BLaER1 (cell line): ENCODE data around the gene STXBP5.

Experiments used
- H3K27ac ChIP-seq: shearing (Covaris generic); formaldehyde crosslinking; 2 replicates; pipeline ENCODE4 v1.8.1; 2022
- H3K27me3 ChIP-seq: shearing (Covaris generic); formaldehyde crosslinking; 2 replicates; pipeline ENCODE4 v1.8.1; 2022
- H3K36me3 ChIP-seq: shearing (Covaris generic); formaldehyde crosslinking; 2 replicates; pipeline ENCODE4 v1.8.1; 2022
- H3K4me1 ChIP-seq: shearing (Covaris generic); formaldehyde crosslinking; 2 replicates; pipeline ENCODE4 v1.8.1; 2022
- H3K4me2 ChIP-seq: shearing (Covaris generic); formaldehyde crosslinking; 2 replicates; pipeline ENCODE4 v1.8.1; 2022
- H3K4me3 ChIP-seq: shearing (Covaris generic); formaldehyde crosslinking; 2 replicates; pipeline ENCODE4 v1.8.1; 2022
- H3K9ac ChIP-seq: shearing (Covaris generic); formaldehyde crosslinking; 2 replicates; pipeline ENCODE4 v1.8.1; 2022
- H3K9me3 ChIP-seq: shearing (Covaris generic); formaldehyde crosslinking; 2 replicates; pipeline ENCODE4 v1.8.1; 2022
- H4K20me1 ChIP-seq: shearing (Covaris generic); formaldehyde crosslinking; 2 replicates; pipeline ENCODE4 v1.8.1; 2022
- Cebpa-rat ChIP-seq: shearing (Covaris generic); IDR thresholded peaks from 2 replicates; pipeline ENCODE4 v1.8.1; 2022

Gene STXBP5

GRCh38 chr6:147384737-147385710, 180.8 kb downstream of the STXBP5 start:
- Histone ChIP-seq H3K4me3 (no peak overlapping the region), H3K4me1 (no peaks in the 10 kb centered on the region), H3K27ac (no peak overlapping the region), H4K20me1 (no peaks in the 10 kb centered on the region), H3K9ac (no peak overlapping the region), H3K27me3 (no peaks in the 10 kb centered on the region), H3K36me3 (peaks cover 18% of the 10 kb centered on the region), H3K4me2 (no peak overlapping the region), H3K9me3 (peaks cover 11% of the 10 kb centered on the region)
- no peak for TF ChIP-seq Cebpa-rat

DNA sequence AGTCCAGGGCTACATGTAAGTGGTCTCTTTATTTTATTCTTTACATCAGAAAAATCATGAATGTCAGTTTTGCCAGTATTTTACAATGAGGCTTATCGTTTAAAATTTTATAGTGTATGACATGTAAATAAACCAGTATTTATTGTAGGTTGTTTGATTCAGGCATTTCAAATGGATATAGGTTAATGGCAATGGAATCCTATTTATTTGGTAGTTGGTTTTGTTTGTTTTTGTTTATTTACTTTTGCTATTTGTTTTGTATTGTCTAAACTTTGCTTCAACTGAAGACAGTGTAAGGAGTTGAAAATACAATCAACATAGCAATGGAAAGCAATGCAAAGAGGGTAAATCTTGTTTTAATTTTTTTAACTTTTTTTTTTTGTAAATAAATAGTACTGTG, 185.2 kb downstream of the STXBP5 start:
- no peak overlapping the region for H3K4me3 ChIP-seq
- H3K4me1 ChIP-seq = no peaks in the 10 kb centered on the region
- no peaks in the 10 kb centered on the region for H4K20me1 ChIP-seq
- no peak overlapping the region for H3K4me2 ChIP-seq
- H3K27ac ChIP-seq = no peak overlapping the region
- H3K27me3 ChIP-seq = no peaks in the 10 kb centered on the region
- no peak overlapping the region for H3K9ac ChIP-seq
- no peak for TF ChIP-seq Cebpa-rat
- H3K36me3 ChIP-seq = 0 out of 2 replicates have a peak, but pooled peaks cover 5% of the 10 kb centered on the region
- H3K9me3 ChIP-seq = no peaks in the 10 kb centered on the region

- Histone ChIP-seq H3K4me3 (no peak overlapping the region), H3K9me3 (no peaks in the 10 kb centered on the region), H4K20me1 (no peaks in the 10 kb centered on the region), H3K4me2 (no peak overlapping the region), H3K9ac (no peak overlapping the region), H3K27me3 (no peaks in the 10 kb centered on the region), H3K36me3 (no peaks in the 10 kb centered on the region), H3K4me1 (no peaks in the 10 kb centered on the region), H3K27ac (no peak overlapping the region)
- no peak for TF ChIP-seq Cebpa-rat
Measured at GRCh38 chr6:147390909-147391536, 186.8 kb downstream of the STXBP5 start.

DNA sequence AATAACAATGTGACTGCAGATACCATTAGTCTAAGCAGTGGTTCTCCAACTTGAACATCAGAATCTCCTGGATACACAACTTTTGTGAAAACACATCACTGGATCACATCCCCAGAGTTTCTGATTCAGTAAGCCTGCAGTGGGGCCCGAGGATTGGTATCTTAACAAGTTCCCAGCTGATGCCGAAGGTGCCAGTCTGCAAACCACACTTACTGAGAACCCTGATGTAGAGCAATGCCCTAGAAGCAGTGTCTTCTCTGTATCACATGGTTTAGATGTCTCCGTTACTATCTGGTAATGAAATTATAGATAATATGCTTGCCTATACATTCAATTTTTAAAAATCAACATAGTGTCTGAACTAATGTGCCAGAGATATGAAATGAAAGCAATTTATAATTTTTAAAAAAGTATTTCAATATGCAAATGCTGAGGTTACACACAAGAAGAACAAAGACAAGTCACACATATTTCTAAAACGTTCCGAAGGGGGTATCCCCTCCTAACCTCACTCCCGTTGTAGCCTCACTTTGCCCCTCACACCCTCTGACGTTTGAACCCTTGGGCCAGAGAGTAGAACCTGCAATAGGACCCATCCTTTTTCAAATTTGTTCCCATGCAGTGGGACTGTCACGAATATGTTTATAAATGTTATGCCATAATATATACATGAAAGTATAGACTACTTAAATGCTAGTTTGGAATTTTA, 188.9 kb downstream of the STXBP5 start:
- H3K27ac ChIP-seq = no peak overlapping the region
- no peak for TF ChIP-seq Cebpa-rat

GRCh38 chr6:147395158-147395557, 190.9 kb downstream of the STXBP5 start:
- Histone ChIP-seq H3K9ac (no peak overlapping the region), H4K20me1 (no peaks in the 10 kb centered on the region), H3K4me1 (no peaks in the 10 kb centered on the region), H3K36me3 (no peaks in the 10 kb centered on the region), H3K9me3 (peaks cover 4% of the 10 kb centered on the region; the same call in 1 of the 2 replicates), H3K27ac (no peak overlapping the region), H3K4me3 (no peak overlapping the region), H3K27me3 (no peaks in the 10 kb centered on the region), H3K4me2 (no peak overlapping the region)
- TF ChIP-seq Cebpa-rat = no peak

More for the DNA sequence above, 188.9 kb downstream of the STXBP5 start:
- H3K9me3 ChIP-seq = no peaks in the 10 kb centered on the region
- no peak overlapping the region for H3K9ac ChIP-seq
- H3K4me1 ChIP-seq = no peaks in the 10 kb centered on the region
- no peaks in the 10 kb centered on the region for H3K27me3 ChIP-seq
- no peak overlapping the region for H3K4me2 ChIP-seq
- H4K20me1 ChIP-seq = no peaks in the 10 kb centered on the region
- H3K36me3 ChIP-seq = no peaks in the 10 kb centered on the region
- H3K4me3 ChIP-seq = no peak overlapping the region

- no peaks in the 10 kb centered on the region for H3K4me1 ChIP-seq
Measured at GRCh38 chr6:147397306-147397705, 193.1 kb downstream of the STXBP5 start.

DNA sequence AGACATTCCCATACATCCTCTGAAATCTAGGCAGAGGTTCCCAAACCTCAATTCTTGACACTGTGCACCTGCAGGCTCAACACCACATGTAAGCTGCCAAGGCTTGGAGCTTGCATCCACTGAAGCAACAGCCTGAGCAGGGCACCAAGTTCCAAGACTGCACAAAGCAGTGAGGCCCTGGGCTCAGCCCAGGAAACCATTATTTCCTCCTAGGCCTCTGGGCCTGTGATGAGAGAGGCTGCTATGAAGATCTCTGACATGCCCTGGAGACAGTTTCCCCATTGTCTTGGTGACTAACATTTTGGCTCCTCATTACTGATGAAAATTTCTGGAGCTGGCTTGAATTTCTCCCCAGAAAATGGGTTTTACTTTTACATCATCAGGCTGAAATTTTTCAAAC, 196.8 kb downstream of the STXBP5 start:
- Histone ChIP-seq H3K4me1 (no peaks in the 10 kb centered on the region), H3K4me3 (no peak overlapping the region), H3K9ac (no peak overlapping the region), H3K27ac (no peak overlapping the region), H3K36me3 (no peaks in the 10 kb centered on the region), H4K20me1 (no peaks in the 10 kb centered on the region), H3K27me3 (no peaks in the 10 kb centered on the region), H3K4me2 (no peak overlapping the region), H3K9me3 (peaks cover 24% of the 10 kb centered on the region)
- no peak for TF ChIP-seq Cebpa-rat

More at GRCh38 chr6:147397306-147397705, 193.1 kb downstream of the STXBP5 start:
- no peak for TF ChIP-seq Cebpa-rat
- Histone ChIP-seq H3K36me3 (no peaks in the 10 kb centered on the region), H3K27me3 (no peaks in the 10 kb centered on the region), H3K4me3 (no peak overlapping the region), H4K20me1 (no peaks in the 10 kb centered on the region), H3K9me3 (peaks cover 24% of the 10 kb centered on the region), H3K9ac (no peak overlapping the region), H3K27ac (no peak overlapping the region), H3K4me2 (no peak overlapping the region)

- Histone ChIP-seq H3K9me3 (peaks cover 24% of the 10 kb centered on the region), H3K9ac (no peak overlapping the region), H3K27ac (no peak overlapping the region), H4K20me1 (no peaks in the 10 kb centered on the region), H3K4me2 (no peak overlapping the region), H3K36me3 (no peaks in the 10 kb centered on the region), H3K4me3 (no peak overlapping the region), H3K4me1 (no peaks in the 10 kb centered on the region), H3K27me3 (no peaks in the 10 kb centered on the region)
- TF ChIP-seq Cebpa-rat = no peak
Measured at GRCh38 chr6:147401779-147402178, 197.6 kb downstream of the STXBP5 start.

DNA sequence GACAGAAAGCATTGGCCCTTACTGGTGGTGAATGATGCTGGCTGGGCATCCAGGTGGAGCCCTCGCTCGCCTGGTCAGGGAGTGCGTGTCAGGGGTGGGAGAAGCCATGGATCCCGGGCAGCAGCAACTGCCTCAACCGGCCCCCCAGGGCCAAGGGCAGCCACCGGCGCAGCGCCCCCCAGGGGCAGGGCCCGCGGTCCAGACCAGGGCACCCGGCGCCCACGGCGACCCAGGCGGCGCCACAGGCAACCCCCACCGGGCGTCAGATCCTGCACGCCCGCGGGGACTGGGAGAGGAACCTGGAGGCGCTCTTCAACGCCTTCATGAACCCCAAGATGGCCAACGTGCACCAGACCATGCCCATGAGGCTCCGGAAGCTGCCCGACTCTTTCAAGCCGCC, 202.6 kb downstream of the STXBP5 start:
- H4K20me1 ChIP-seq = no peaks in the 10 kb centered on the region
- H3K9me3 ChIP-seq = peaks cover 4% of the 10 kb centered on the region
- H3K9ac ChIP-seq = no peak overlapping the region
- no peak overlapping the region for H3K4me2 ChIP-seq
- no peak overlapping the region for H3K27ac ChIP-seq
- TF ChIP-seq Cebpa-rat = no peak
- H3K36me3 ChIP-seq = no peaks in the 10 kb centered on the region
- no peaks in the 10 kb centered on the region for H3K27me3 ChIP-seq
- H3K4me1 ChIP-seq = no peaks in the 10 kb centered on the region
- H3K4me3 ChIP-seq = no peak overlapping the region

- no peak overlapping the region for H3K9ac ChIP-seq
Measured at GRCh38 chr6:147407571-147407970, 203.4 kb downstream of the STXBP5 start.

More at GRCh38 chr6:147407571-147407970, 203.4 kb downstream of the STXBP5 start:
- Histone ChIP-seq H3K27me3 (no peaks in the 10 kb centered on the region), H3K4me1 (no peaks in the 10 kb centered on the region), H4K20me1 (no peaks in the 10 kb centered on the region), H3K9me3 (no peaks in the 10 kb centered on the region), H3K4me3 (no peak overlapping the region), H3K27ac (no peak overlapping the region), H3K36me3 (no peaks in the 10 kb centered on the region), H3K4me2 (no peak overlapping the region)
- no peak for TF ChIP-seq Cebpa-rat
